ENCODE results near the gene CDH12. TPM values are rescaled to one million over a fixed set of nuclear protein-coding genes. Genes with fewer than 3 reads are reported as not detected.

The CDH12 gene
- total RNA-seq, 1 experiment from 2014 or later, result 2.3 TPM

DNA sequence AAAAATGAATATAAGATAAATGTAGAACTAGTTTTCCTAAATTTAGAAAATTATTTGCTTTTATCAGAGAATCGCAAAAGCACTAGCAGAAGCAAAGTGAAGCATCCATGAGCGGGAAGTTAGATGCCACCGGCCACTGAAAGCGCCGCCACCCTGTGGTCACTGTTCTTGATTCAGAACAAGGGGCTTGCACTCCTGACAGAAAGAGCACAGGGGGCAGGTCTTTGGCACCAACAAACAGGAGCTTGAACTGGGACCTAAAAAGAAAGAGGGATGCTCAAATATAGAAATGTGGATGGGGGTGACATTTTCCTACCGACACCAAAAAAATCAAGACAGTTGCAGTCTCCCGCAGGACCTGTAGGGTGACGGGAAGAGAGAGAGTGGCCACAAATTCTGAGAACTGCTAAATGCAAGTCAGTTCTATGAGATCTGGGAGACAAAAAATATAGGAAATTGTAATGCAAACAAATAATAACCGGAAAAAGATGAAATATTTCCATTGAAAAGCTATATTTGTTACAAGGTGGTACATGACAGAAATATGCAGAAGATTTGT is 144.3 kb downstream of the CDH12 start:
- Mint-ChIP-seq H3K4me1 (ENCODE audit: low read depth, unreplicated experiment) (no peaks in the 10 kb centered on the region), H3K27ac (ENCODE audit: unreplicated experiment) (no peak overlapping the region), H3K4me3 (ENCODE audit: low read depth, unreplicated experiment) (no peak overlapping the region), H3K36me3 (ENCODE audit: insufficient read depth, unreplicated experiment) (no peaks in the 10 kb centered on the region), H3K27me3 (ENCODE audit: unreplicated experiment) (no peaks in the 10 kb centered on the region), H3K9me3 (ENCODE audit: low read depth, unreplicated experiment) (peaks cover 3% of the 10 kb centered on the region)
- BruUV-seq (replicated peaks), result no TSS peak
- CTCF ChIA-PET, result interaction anchor here (0.6 kb wide), 1 partner anchor 11 kb away, joined by 5 read pairs; no protein-coding TSS in a partner anchor
- DNase-seq, result no peak
- intact Hi-C loops (cut with micrococcal nuclease; ENCODE audit: unreplicated experiment), result no loop called here
- TF ChIP-seq, protein P1, sequence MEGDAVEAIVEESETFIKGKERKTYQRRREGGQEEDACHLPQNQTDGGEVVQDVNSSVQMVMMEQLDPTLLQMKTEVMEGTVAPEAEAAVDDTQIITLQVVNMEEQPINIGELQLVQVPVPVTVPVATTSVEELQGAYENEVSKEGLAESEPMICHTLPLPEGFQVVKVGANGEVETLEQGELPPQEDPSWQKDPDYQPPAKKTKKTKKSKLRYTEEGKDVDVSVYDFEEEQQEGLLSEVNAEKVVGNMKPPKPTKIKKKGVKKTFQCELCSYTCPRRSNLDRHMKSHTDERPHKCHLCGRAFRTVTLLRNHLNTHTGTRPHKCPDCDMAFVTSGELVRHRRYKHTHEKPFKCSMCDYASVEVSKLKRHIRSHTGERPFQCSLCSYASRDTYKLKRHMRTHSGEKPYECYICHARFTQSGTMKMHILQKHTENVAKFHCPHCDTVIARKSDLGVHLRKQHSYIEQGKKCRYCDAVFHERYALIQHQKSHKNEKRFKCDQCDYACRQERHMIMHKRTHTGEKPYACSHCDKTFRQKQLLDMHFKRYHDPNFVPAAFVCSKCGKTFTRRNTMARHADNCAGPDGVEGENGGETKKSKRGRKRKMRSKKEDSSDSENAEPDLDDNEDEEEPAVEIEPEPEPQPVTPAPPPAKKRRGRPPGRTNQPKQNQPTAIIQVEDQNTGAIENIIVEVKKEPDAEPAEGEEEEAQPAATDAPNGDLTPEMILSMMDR (IDR thresholded peaks at IDR 0.05; ENCODE audit: unreplicated experiment), result no peak

DNA sequence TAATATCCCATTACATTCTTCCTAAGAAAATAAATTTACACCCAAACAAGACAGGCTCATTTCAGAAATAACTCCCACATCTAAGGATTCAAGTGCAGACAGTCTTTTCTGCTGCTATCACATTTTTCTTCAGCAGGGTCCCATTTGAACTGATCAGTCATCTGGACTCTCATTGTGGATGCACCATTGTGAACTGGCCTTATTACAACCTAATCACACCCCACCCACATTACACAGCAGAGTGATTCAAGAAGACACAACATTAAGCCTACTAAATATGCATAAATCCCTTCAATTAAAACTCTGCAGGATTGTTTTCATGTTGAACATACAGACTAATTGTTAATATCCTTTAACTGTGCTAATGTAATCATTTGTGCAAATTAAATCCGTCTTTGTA is 146.2 kb downstream of the CDH12 start:
- no peak overlapping the region for H3K27ac Mint-ChIP-seq (ENCODE audit: unreplicated experiment)

DNA sequence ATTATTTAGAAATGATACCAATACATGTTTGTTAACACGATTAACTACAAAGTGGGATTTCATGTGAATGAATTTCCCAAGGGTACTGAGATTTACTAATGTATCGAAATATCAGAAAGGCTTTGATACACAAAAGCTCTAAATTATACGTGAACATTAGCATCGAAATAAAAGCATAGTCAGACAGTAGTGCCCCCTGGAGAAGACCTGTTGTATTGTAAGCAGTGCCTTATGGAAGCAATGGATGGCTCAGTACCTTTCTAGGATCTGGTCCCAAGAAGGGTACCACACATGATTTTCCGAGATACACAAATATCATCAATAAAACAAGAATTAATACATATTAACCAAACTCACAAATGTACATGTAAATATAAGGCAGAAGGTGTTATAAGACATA is 153.8 kb downstream of the CDH12 start:
- DNase-seq, result no peak
- Mint-ChIP-seq H3K36me3 (ENCODE audit: insufficient read depth, unreplicated experiment) (no peaks in the 10 kb centered on the region), H3K27me3 (ENCODE audit: unreplicated experiment) (no peaks in the 10 kb centered on the region), H3K27ac (ENCODE audit: unreplicated experiment) (no peak overlapping the region), H3K4me1 (ENCODE audit: low read depth, unreplicated experiment) (no peaks in the 10 kb centered on the region), H3K9me3 (ENCODE audit: low read depth, unreplicated experiment) (no peaks in the 10 kb centered on the region), H3K4me3 (ENCODE audit: low read depth, unreplicated experiment) (no peak overlapping the region)
- intact Hi-C loops (cut with micrococcal nuclease; ENCODE audit: unreplicated experiment), result no loop called here
- CTCF ChIA-PET, result no interaction called here
- no TSS peak for BruUV-seq (replicated peaks)
- TF ChIP-seq, protein P1 (IDR thresholded peaks at IDR 0.05; ENCODE audit: unreplicated experiment), result no peak

More for the DNA sequence above, 146.2 kb downstream of the CDH12 start:
- CTCF ChIA-PET, result no interaction called here
- Mint-ChIP-seq H3K36me3 (ENCODE audit: insufficient read depth, unreplicated experiment) (no peaks in the 10 kb centered on the region), H3K4me1 (ENCODE audit: low read depth, unreplicated experiment) (no peaks in the 10 kb centered on the region), H3K4me3 (ENCODE audit: low read depth, unreplicated experiment) (no peak overlapping the region), H3K9me3 (ENCODE audit: low read depth, unreplicated experiment) (peaks cover 3% of the 10 kb centered on the region), H3K27me3 (ENCODE audit: unreplicated experiment) (no peaks in the 10 kb centered on the region)
- TF ChIP-seq, protein P1 (IDR thresholded peaks at IDR 0.05; ENCODE audit: unreplicated experiment), result no peak
- intact Hi-C loops (cut with micrococcal nuclease; ENCODE audit: unreplicated experiment), result no loop called here
- no peak for DNase-seq
- BruUV-seq (replicated peaks), result no TSS peak

DNA sequence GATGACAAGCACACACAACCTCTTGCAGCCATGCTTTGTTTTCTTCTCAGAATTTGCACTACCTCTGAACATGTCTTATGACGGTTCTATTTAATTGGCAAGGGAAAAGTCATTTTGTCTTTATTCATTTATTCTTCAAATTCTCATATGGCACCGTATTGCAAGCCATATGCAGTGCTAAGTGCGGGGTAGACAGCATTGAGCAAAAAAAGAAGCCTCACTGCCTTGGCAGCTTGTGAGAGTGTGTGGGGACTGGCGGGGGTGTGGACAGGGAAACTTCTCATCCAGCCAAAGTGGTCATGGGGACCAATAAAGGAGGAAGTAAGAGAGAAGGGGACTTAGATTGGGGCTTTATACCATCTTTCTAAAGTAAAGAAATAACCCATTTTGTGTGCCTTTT is 160.0 kb downstream of the CDH12 start:
- CTCF ChIA-PET, result no interaction called here

More for the DNA sequence above, 160.0 kb downstream of the CDH12 start:
- Mint-ChIP-seq H3K27ac (ENCODE audit: unreplicated experiment) (no peak overlapping the region), H3K27me3 (ENCODE audit: unreplicated experiment) (no peaks in the 10 kb centered on the region), H3K4me3 (ENCODE audit: low read depth, unreplicated experiment) (no peak overlapping the region), H3K9me3 (ENCODE audit: low read depth, unreplicated experiment) (no peaks in the 10 kb centered on the region), H3K4me1 (ENCODE audit: low read depth, unreplicated experiment) (no peaks in the 10 kb centered on the region), H3K36me3 (ENCODE audit: insufficient read depth, unreplicated experiment) (no peaks in the 10 kb centered on the region)
- intact Hi-C loops (cut with micrococcal nuclease; ENCODE audit: unreplicated experiment), result no loop called here
- no peak for DNase-seq
- no TSS peak for BruUV-seq (replicated peaks)
- TF ChIP-seq, protein P1 (IDR thresholded peaks at IDR 0.05; ENCODE audit: unreplicated experiment), result no peak
